ENCODE results near the gene CDH23. TPM values are rescaled to one million over a fixed set of nuclear protein-coding genes. Genes with fewer than 3 reads are reported as not detected.

CDH23 gene
- total RNA-seq, 1 donor from 2014 or later = not detected

GRCh38 chr10:71543608-71544170, 147.0 kb downstream of the CDH23 start:
- Mint-ChIP-seq H3K27ac (ENCODE audit: unreplicated experiment) (no peak overlapping the region), H3K36me3 (ENCODE audit: low read depth) (no peaks in the 10 kb centered on the region), H3K4me1 (ENCODE audit: low read depth) (no peaks in the 10 kb centered on the region)

GRCh38 chr10:71545001-71545400, 148.3 kb downstream of the CDH23 start:
- TF ChIP-seq CTCF (IDR thresholded peaks at IDR 0.05) = no peak
- H3K27me3 Mint-ChIP-seq (ENCODE audit: low read depth) = peaks cover 13% of the 10 kb centered on the region
- H3K27ac Mint-ChIP-seq (ENCODE audit: unreplicated experiment) = no peak overlapping the region
- DNase-seq (ENCODE audit: low spot score) = no peak
- H3K36me3 Mint-ChIP-seq (ENCODE audit: low read depth) = no peaks in the 10 kb centered on the region
- H3K9me3 Mint-ChIP-seq (ENCODE audit: low read depth) = no peaks in the 10 kb centered on the region
- H3K4me3 Mint-ChIP-seq (ENCODE audit: unreplicated experiment) = no peak overlapping the region
- H3K4me1 Mint-ChIP-seq (ENCODE audit: low read depth) = no peaks in the 10 kb centered on the region

More at GRCh38 chr10:71543608-71544170, 147.0 kb downstream of the CDH23 start:
- H3K27me3 Mint-ChIP-seq (ENCODE audit: low read depth) = peaks cover 25% of the 10 kb centered on the region
- no peak for TF ChIP-seq CTCF (IDR thresholded peaks at IDR 0.05)
- H3K9me3 Mint-ChIP-seq (ENCODE audit: low read depth) = no peaks in the 10 kb centered on the region
- H3K4me3 Mint-ChIP-seq (ENCODE audit: unreplicated experiment) = no peak overlapping the region
- DNase-seq (ENCODE audit: low spot score) = no peak

- Mint-ChIP-seq H3K9me3 (ENCODE audit: low read depth) (no peaks in the 10 kb centered on the region), H3K4me1 (ENCODE audit: low read depth) (no peaks in the 10 kb centered on the region), H3K36me3 (ENCODE audit: low read depth) (no peaks in the 10 kb centered on the region), H3K27me3 (ENCODE audit: low read depth) (peaks cover 8% of the 10 kb centered on the region), H3K4me3 (ENCODE audit: unreplicated experiment) (no peak overlapping the region), H3K27ac (ENCODE audit: unreplicated experiment) (no peak overlapping the region)
- DNase-seq (ENCODE audit: low spot score) = no peak
- TF ChIP-seq CTCF (IDR thresholded peaks at IDR 0.05) = no peak
Observed at GRCh38 chr10:71546220-71546619, 149.5 kb downstream of the CDH23 start.

- no peaks in the 10 kb centered on the region for H3K4me1 Mint-ChIP-seq (ENCODE audit: low read depth)
- no peak overlapping the region for H3K4me3 Mint-ChIP-seq (ENCODE audit: unreplicated experiment)
- no peak overlapping the region for H3K27ac Mint-ChIP-seq (ENCODE audit: unreplicated experiment)
- TF ChIP-seq CTCF (IDR thresholded peaks at IDR 0.05) = no peak
- DNase-seq (ENCODE audit: low spot score) = no peak
- no peaks in the 10 kb centered on the region for H3K36me3 Mint-ChIP-seq (ENCODE audit: low read depth)
- H3K27me3 Mint-ChIP-seq (ENCODE audit: low read depth) = peaks cover 5% of the 10 kb centered on the region
- no peaks in the 10 kb centered on the region for H3K9me3 Mint-ChIP-seq (ENCODE audit: low read depth)
Observed at GRCh38 chr10:71547312-71547711, 150.6 kb downstream of the CDH23 start.

GRCh38 chr10:71547876-71548846, 151.4 kb downstream of the CDH23 start:
- Mint-ChIP-seq H3K4me3 (ENCODE audit: unreplicated experiment) (no peak overlapping the region), H3K36me3 (ENCODE audit: low read depth) (no peaks in the 10 kb centered on the region), H3K4me1 (ENCODE audit: low read depth) (no peaks in the 10 kb centered on the region), H3K27ac (ENCODE audit: unreplicated experiment) (no peak overlapping the region), H3K27me3 (ENCODE audit: low read depth) (peaks cover 8% of the 10 kb centered on the region), H3K9me3 (ENCODE audit: low read depth) (no peaks in the 10 kb centered on the region)
- DNase-seq (ENCODE audit: low spot score) = no peak
- peak; percentile 68 for TF ChIP-seq CTCF (IDR thresholded peaks at IDR 0.05)
